ENCODE data around the gene CIDEC. TPM values are rescaled to one million over a fixed set of nuclear protein-coding genes. Genes with fewer than 3 reads are reported as not detected.
A peak's percentile ranks its signal among the peaks of the same experiment; 100 is the strongest.
"Not testable (repeated sequence)": the region's sequence is repeated elsewhere in the genome, so short reads cannot be mapped to it uniquely, and the experiment has no call there.

The CIDEC gene
- total RNA-seq, 4 donors from 2014 or later: 1.00 to 50.5 (median 48.0) TPM

GRCh38 chr3:9900965-9901415, 20.9 kb upstream of the CIDEC start:
- peaks cover 8 to 56% (median 45%) of the 10 kb centered on the region in 4 donors for H3K4me1 ChIP-seq
- peak; percentile 60 for DNase-seq
- H3K9me3 ChIP-seq; H3K4me3 ChIP-seq; in situ Hi-C loops (cut with MboI; ENCODE audit: low pct_ligation_motif_present in 1 of 4, low pct_unique_long_range_greater_than_20kb in 1 of 4, low sequenced_read_pairs in 3 of 4); H3K36me3 ChIP-seq; H3K27me3 ChIP-seq; intact Hi-C loops (cut with DNase I; ENCODE audit: low total_unique reads): not testable (repeated sequence)
- peak in 2 of 3 donors; percentile 40 to 50 for TF ChIP-seq POLR2AphosphoS5 (IDR thresholded peaks at IDR 0.05)
- TF ChIP-seq EP300 (IDR thresholded peaks at IDR 0.05; ENCODE audit: low read depth): peak; percentile 12
- 62 to 80% methylated on average over 1 to 6 of the region's 6 CpGs for WGBS, 2 donors (ENCODE audit: low coverage in 1 of 2)
- peak overlapping the region; percentile 86 to 94 (median 90) for H3K27ac ChIP-seq

- TF ChIP-seq EP300 (IDR thresholded peaks at IDR 0.05; ENCODE audit: low read depth) (no peak), POLR2AphosphoS5 (IDR thresholded peaks at IDR 0.05) (no peak), CTCF (IDR thresholded peaks at IDR 0.05) (no peak)
- Histone ChIP-seq H3K9me3 (no peaks in the 10 kb centered on the region), H3K36me3 (no peaks in the 10 kb centered on the region), H3K4me1 (peaks cover 8 to 65% (median 47%) of the 10 kb centered on the region in 4 donors), H3K27ac (peak overlapping the region; percentile 86 to 94 (median 90)), H3K4me3 (no peak overlapping the region), H3K27me3 (no peaks in the 10 kb centered on the region)
- no peak for DNase-seq
- intact Hi-C loops (cut with DNase I; ENCODE audit: low total_unique reads): no loop called here
- WGBS, 2 donors (ENCODE audit: low coverage in 1 of 2): 35 to 37% methylated on average over 3 of the region's 3 CpGs
- in situ Hi-C loops (cut with MboI; ENCODE audit: low pct_ligation_motif_present in 1 of 4, low pct_unique_long_range_greater_than_20kb in 1 of 4, low sequenced_read_pairs in 3 of 4): no loop called here
These were observed 19.3 kb upstream of the CIDEC start for GRCh38 chr3:9899289-9899791.

GRCh38 chr3:9898467-9899241, 18.6 kb upstream of the CIDEC start:
- H3K4me1 ChIP-seq: peaks cover 8 to 66% (median 51%) of the 10 kb centered on the region in 4 donors
- TF ChIP-seq EP300 (IDR thresholded peaks at IDR 0.05; ENCODE audit: low read depth) (no peak), POLR2AphosphoS5 (IDR thresholded peaks at IDR 0.05) (peak in 1 of 3 donors; percentile 46)
- no peaks in the 10 kb centered on the region for H3K9me3 ChIP-seq
- 21 to 53% methylated on average over 4 to 8 of the region's 8 CpGs for WGBS, 2 donors (ENCODE audit: low coverage in 1 of 2)
- H3K27me3 ChIP-seq: no peaks in the 10 kb centered on the region
- H3K27ac ChIP-seq: peak overlapping the region; percentile 86 to 94 (median 90)
- intact Hi-C loops (cut with DNase I; ENCODE audit: low total_unique reads) (no loop called here), in situ Hi-C loops (cut with MboI; ENCODE audit: low pct_ligation_motif_present in 1 of 4, low pct_unique_long_range_greater_than_20kb in 1 of 4, low sequenced_read_pairs in 3 of 4) (no loop called here)
- DNase-seq: peak; percentile 60
- peak overlapping the region in 1 of 4 donors; percentile 9 for H3K4me3 ChIP-seq
- H3K36me3 ChIP-seq: no peaks in the 10 kb centered on the region

GRCh38 chr3:9897408-9898372, 17.6 kb upstream of the CIDEC start:
- in situ Hi-C loops (cut with MboI; ENCODE audit: low pct_ligation_motif_present in 1 of 4, low pct_unique_long_range_greater_than_20kb in 1 of 4, low sequenced_read_pairs in 3 of 4) (no loop called here), intact Hi-C loops (cut with DNase I; ENCODE audit: low total_unique reads) (no loop called here)
- peak in 2 of 3 donors; percentile 52 to 53 for TF ChIP-seq POLR2AphosphoS5 (IDR thresholded peaks at IDR 0.05)
- TF ChIP-seq CTCF (IDR thresholded peaks at IDR 0.05): no peak
- Histone ChIP-seq H3K9me3 (no peaks in the 10 kb centered on the region), H3K4me1 (peaks cover 8 to 76% (median 57%) of the 10 kb centered on the region in 4 donors), H3K27me3 (no peaks in the 10 kb centered on the region), H3K36me3 (peaks cover 0 to 7% (median 3%) of the 10 kb centered on the region in 4 donors), H3K4me3 (peak overlapping the region in 1 of 4 donors; percentile 9), H3K27ac (peak overlapping the region; percentile 86 to 94 (median 90))
- WGBS, 2 donors (ENCODE audit: low coverage in 1 of 2): 48 to 63% methylated on average over 2 to 4 of the region's 4 CpGs
- peak; percentile 67 for DNase-seq

GRCh38 chr3:9896755-9897407, 16.8 kb upstream of the CIDEC start:
- H3K36me3 ChIP-seq; intact Hi-C loops (cut with DNase I; ENCODE audit: low total_unique reads); DNase-seq; H3K4me3 ChIP-seq; H3K9me3 ChIP-seq; in situ Hi-C loops (cut with MboI; ENCODE audit: low pct_ligation_motif_present in 1 of 4, low pct_unique_long_range_greater_than_20kb in 1 of 4, low sequenced_read_pairs in 3 of 4); H3K27me3 ChIP-seq: not testable (repeated sequence)
- Histone ChIP-seq H3K27ac (peak overlapping the region; percentile 86 to 94 (median 90)), H3K4me1 (peaks cover 3 to 74% (median 55%) of the 10 kb centered on the region in 4 donors)
- WGBS, 2 donors (ENCODE audit: low coverage in 1 of 2): 61 to 70% methylated on average over 5 to 10 of the region's 10 CpGs

GRCh38 chr3:9895715-9896114, 15.7 kb upstream of the CIDEC start:
- H3K9me3 ChIP-seq; intact Hi-C loops (cut with DNase I; ENCODE audit: low total_unique reads); in situ Hi-C loops (cut with MboI; ENCODE audit: low pct_ligation_motif_present in 1 of 4, low pct_unique_long_range_greater_than_20kb in 1 of 4, low sequenced_read_pairs in 3 of 4); DNase-seq; H3K4me3 ChIP-seq; H3K36me3 ChIP-seq; H3K27me3 ChIP-seq: not testable (repeated sequence)
- peaks cover 3 to 77% (median 58%) of the 10 kb centered on the region in 4 donors for H3K4me1 ChIP-seq
- H3K27ac ChIP-seq: peak overlapping the region in 2 of 4 donors; percentile 56 to 91
- 86 to 99% methylated on average over 2 to 3 of the region's 3 CpGs for WGBS, 2 donors (ENCODE audit: low coverage in 1 of 2)
